ENCODE results near the gene FAM20C.

- TF ChIP-seq CTCF (conservative IDR thresholded peaks at IDR 0.05 in 1 of 2, IDR thresholded peaks at IDR 0.05 in 1 of 2; ENCODE audit: extremely low read depth in 1 of 2, insufficient read depth in 1 of 2, low read depth in 1 of 2, low read length in 2 of 2) (no peak), EZH2 (IDR thresholded peaks at IDR 0.05; ENCODE audit: borderline replicate concordance, low read length) (no peak)
Measured at GRCh38 chr7:167976-168791, 24.2 kb upstream of the FAM20C start.

All from mammary epithelial cell (primary cell).